Smooth muscle cell (in vitro differentiated cells): ENCODE results near the gene CACNA1C. TPM values are rescaled to one million over a fixed set of nuclear protein-coding genes. Genes with fewer than 3 reads are reported as not detected.

Source experiments
- DNase-seq: peaks from one replicate; lab custom pipeline; 2025; ENCODE audit not compliant: unreplicated experiment; lab: John Stamatoyannopoulos, UW
- H2AFZ ChIP-seq: fragments of 200-600 bp; sonication (generic); 2 replicates; pipeline ENCODE4 v1.6.0; 2016; ENCODE audit warnings: antibody characterized with exemption, low read depth, mild to moderate bottlenecking
- H3F3A ChIP-seq: fragments of 200-600 bp; sonication (generic); 2 replicates; pipeline ENCODE4 v1.6.0; 2017; ENCODE audit warnings: antibody characterized with exemption, low read depth
- H3K27ac ChIP-seq: fragments of 200-600 bp; sonication (generic); 2 replicates; pipeline ENCODE4 v1.5.1; 2016; ENCODE audit warnings: low read depth, mild to moderate bottlenecking
- H3K27me3 ChIP-seq: fragments of 200-600 bp; sonication (generic); 2 replicates; pipeline ENCODE4 v1.6.1; 2016; ENCODE audit warnings: low read depth, mild to moderate bottlenecking
- H3K36me3 ChIP-seq: fragments of 200-600 bp; sonication (generic); 2 replicates; pipeline ENCODE4 v1.5.1; 2016; ENCODE audit warnings: low read depth
- H3K4me1 ChIP-seq: fragments of 200-600 bp; sonication (generic); 2 replicates; pipeline ENCODE4 v1.5.1; 2016; ENCODE audit warnings: low read depth
- H3K4me2 ChIP-seq: fragments of 200-600 bp; sonication (generic); 2 replicates; pipeline ENCODE4 v1.6.0; 2016; ENCODE audit warnings: mild to moderate bottlenecking
- H3K4me3 ChIP-seq: fragments of 200-600 bp; sonication (generic); 2 replicates; pipeline ENCODE4 v1.5.1; 2016; ENCODE audit warnings: mild to moderate bottlenecking
- H3K79me2 ChIP-seq: fragments of 200-600 bp; sonication (generic); 2 replicates; pipeline ENCODE4 v1.6.0; 2016; ENCODE audit warnings: low read depth, mild to moderate bottlenecking
- H3K9ac ChIP-seq: fragments of 200-600 bp; sonication (generic); 2 replicates; pipeline ENCODE4 v1.6.0; 2016; ENCODE audit warnings: low read depth
- H3K9me3 ChIP-seq: fragments of 200-600 bp; sonication (generic); replicated peaks from 2 replicates; pipeline ENCODE4 v1.5.1; 2016; ENCODE audit warnings: low read depth
- H4K20me1 ChIP-seq: fragments of 200-600 bp; sonication (generic); 2 replicates; pipeline ENCODE4 v1.6.0; 2016; ENCODE audit warnings: low read depth
- CTCF ChIP-seq: fragments of 200-600 bp; sonication (generic); IDR thresholded peaks from 2 replicates; pipeline ENCODE4 v1.5.1; 2017; ENCODE audit warnings: borderline replicate concordance, mild to moderate bottlenecking, antibody characterized with exemption; ENCODE audit not compliant: insufficient read depth, poor library complexity, severe bottlenecking
- WGBS: methylation state at CpG from one replicate; pipeline ENCODE4 v1.1.7; 2016; ENCODE audit warnings: low lambda C conversion rate; 5-methylcytosine and 5-hydroxymethylcytosine counted together
- polyA plus RNA-seq: library from polyadenylated mRNA; unstranded; fragments of >200 nt; fragmentation: Nextera tagmentation; extraction: Ambion mirVana; gene quantifications from 2 replicates; pipeline ENCODE4 v1.2.1, GENCODE V29; 2016
- total RNA-seq: library from RNA; depleted of rRNA; stranded (reverse); fragments of >200 nt; gene quantifications from 2 replicates; pipeline ENCODE4 v1.2.3, GENCODE V29; 2014

The CACNA1C gene
- total and polyA plus RNA-seq, 2 experiments from 2014 or later = 1.6 to 4.5 TPM

DNA sequence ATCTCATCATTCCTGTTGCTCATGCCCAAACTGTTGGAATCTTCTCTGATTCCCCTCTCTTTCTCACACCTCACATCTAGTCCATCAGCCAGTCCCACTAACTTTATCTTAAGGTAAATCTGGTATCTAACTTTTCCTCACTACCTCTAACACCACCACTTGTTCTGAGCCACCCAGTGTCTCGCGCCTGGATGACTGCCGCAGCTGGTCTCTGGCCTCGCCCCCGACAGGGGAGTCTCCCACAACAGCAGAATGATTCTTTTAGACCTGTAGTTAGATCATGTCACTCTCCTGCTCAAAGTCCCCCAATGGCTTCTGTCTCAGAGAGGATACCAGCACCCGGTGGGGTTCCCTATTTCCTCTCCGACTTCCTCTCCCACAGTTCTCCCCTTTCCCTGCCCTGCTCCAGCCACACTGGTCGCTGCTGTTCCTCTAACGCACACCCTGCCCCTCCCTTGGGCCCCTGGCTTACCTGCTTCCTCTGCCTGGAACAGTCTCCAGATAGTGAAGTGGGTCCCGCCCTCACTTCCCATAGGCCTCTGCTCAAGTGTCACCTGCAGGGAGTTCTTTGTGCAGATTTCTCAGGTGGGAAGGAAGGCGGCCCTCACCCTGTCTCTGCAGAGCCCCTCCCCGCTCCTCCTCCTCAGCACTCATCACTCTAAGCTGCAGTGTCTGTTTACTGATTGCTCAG, 403.5 kb downstream of the CACNA1C start:
- Histone ChIP-seq H3F3A (no peaks in the 10 kb centered on the region), H3K79me2 (no peaks in the 10 kb centered on the region), H3K36me3 (no peaks in the 10 kb centered on the region), H3K27me3 (no peaks in the 10 kb centered on the region), H3K27ac (no peak overlapping the region), H3K4me1 (no peaks in the 10 kb centered on the region), H2AFZ (no peak overlapping the region), H3K9ac (no peak overlapping the region), H4K20me1 (no peaks in the 10 kb centered on the region), H3K4me2 (no peak overlapping the region), H3K4me3 (no peak overlapping the region), H3K9me3 (no peaks in the 10 kb centered on the region)
- no peak for DNase-seq
- 84% methylated on average over 12 of the region's 12 CpGs for WGBS
- TF ChIP-seq CTCF = no peak

- no peaks in the 10 kb centered on the region for H3K4me1 ChIP-seq
- no peak overlapping the region for H3K27ac ChIP-seq
- H3K9me3 ChIP-seq = no peaks in the 10 kb centered on the region
- H3K9ac ChIP-seq = no peak overlapping the region
- no peak for DNase-seq
- H3K4me2 ChIP-seq = no peak overlapping the region
- H3K27me3 ChIP-seq = no peaks in the 10 kb centered on the region
- no peaks in the 10 kb centered on the region for H3F3A ChIP-seq
- 95% methylated on average over 6 of the region's 6 CpGs for WGBS
- H4K20me1 ChIP-seq = no peaks in the 10 kb centered on the region
- H3K36me3 ChIP-seq = no peaks in the 10 kb centered on the region
- no peak for TF ChIP-seq CTCF
- no peak overlapping the region for H3K4me3 ChIP-seq
- no peaks in the 10 kb centered on the region for H3K79me2 ChIP-seq
- H2AFZ ChIP-seq = no peak overlapping the region
Observed at GRCh38 chr12:2456813-2457186, 404.0 kb downstream of the CACNA1C start.

DNA sequence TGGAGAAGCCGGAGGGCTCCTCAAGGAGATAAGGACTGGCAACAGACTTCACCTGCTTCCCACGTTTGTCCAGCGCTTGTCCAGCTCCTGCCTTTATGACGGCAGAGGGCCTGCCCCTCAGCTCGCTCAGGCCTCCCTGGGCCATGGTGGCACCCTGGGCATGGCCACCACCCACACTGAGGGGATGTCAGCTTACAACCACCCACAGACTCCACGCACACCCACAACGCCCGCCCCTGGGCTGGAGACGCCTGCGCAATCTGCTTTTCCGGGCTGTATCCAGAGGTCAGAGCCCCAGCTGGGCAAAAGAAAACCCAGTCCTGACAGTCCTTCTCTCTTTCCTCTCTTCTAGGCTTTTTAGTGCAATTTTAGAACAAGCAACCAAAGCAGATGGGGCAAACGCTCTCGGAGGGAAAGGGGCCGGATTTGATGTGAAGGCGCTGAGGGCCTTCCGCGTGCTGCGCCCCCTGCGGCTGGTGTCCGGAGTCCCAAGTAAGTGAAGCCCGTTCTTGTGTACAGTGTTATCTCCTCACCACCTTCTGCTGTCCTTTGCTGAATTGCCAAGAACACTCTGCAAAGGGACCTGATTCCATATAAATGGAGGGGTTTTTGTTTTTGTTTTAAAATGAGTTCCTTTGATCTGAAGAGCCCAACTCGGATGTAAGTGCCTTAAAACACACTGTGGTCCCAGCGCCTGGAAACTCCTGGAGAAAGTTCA, 404.6 kb downstream of the CACNA1C start:
- H3K27ac ChIP-seq = no peak overlapping the region
- H3F3A ChIP-seq = no peaks in the 10 kb centered on the region
- no peaks in the 10 kb centered on the region for H4K20me1 ChIP-seq
- H3K9ac ChIP-seq = no peak overlapping the region
- 92% methylated on average over 23 of the region's 23 CpGs for WGBS
- H3K4me3 ChIP-seq = no peak overlapping the region
- H3K36me3 ChIP-seq = no peaks in the 10 kb centered on the region
- H3K9me3 ChIP-seq = no peaks in the 10 kb centered on the region
- no peaks in the 10 kb centered on the region for H3K27me3 ChIP-seq
- no peak for TF ChIP-seq CTCF
- no peak overlapping the region for H2AFZ ChIP-seq
- no peak for DNase-seq
- H3K4me1 ChIP-seq = no peaks in the 10 kb centered on the region
- H3K4me2 ChIP-seq = no peak overlapping the region
- H3K79me2 ChIP-seq = no peaks in the 10 kb centered on the region

- Histone ChIP-seq H3K27ac (no peak overlapping the region), H4K20me1 (no peaks in the 10 kb centered on the region), H3K9ac (no peak overlapping the region), H3K4me2 (no peak overlapping the region), H3K4me3 (no peak overlapping the region), H3K4me1 (no peaks in the 10 kb centered on the region), H3K36me3 (no peaks in the 10 kb centered on the region), H3K27me3 (no peaks in the 10 kb centered on the region), H3K79me2 (no peaks in the 10 kb centered on the region), H3K9me3 (no peaks in the 10 kb centered on the region), H3F3A (no peaks in the 10 kb centered on the region), H2AFZ (no peak overlapping the region)
- 87% methylated on average over 4 of the region's 4 CpGs for WGBS
- DNase-seq = no peak
- TF ChIP-seq CTCF = no peak
Observed at GRCh38 chr12:2457933-2458414, 405.2 kb downstream of the CACNA1C start.
